ENCODE results near the gene CCL3.
"Not testable (repeated sequence)": the region's sequence is repeated elsewhere in the genome, so short reads cannot be mapped to it uniquely, and the experiment has no call there.

The CCL3 gene

GRCh38 chr17:36089888-36090836, at the start of gene CCL3:
Gene CCL3 (minus strand): TSS chr17:36090143. CDS start chr17:36090058, 85 bp downstream.
- no peak for DNase-seq

GRCh38 chr17:36136439-36136838, 46.5 kb upstream of the CCL3 start:
- DNase-seq = no peak

- no peak for DNase-seq
These were observed 46.1 kb upstream of the CCL3 start for GRCh38 chr17:36136036-36136435.

- DNase-seq = no peak
These were observed 45.5 kb upstream of the CCL3 start for GRCh38 chr17:36135465-36135864.

GRCh38 chr17:36133602-36134236, 43.8 kb upstream of the CCL3 start:
- DNase-seq = no peak

- no peak for DNase-seq
These were observed 42.5 kb upstream of the CCL3 start for GRCh38 chr17:36132421-36132831.

- DNase-seq = no peak
These were observed 42.0 kb upstream of the CCL3 start for GRCh38 chr17:36131931-36132330.

GRCh38 chr17:36131421-36131820, 41.5 kb upstream of the CCL3 start:
- no peak for DNase-seq

- no peak for DNase-seq
These were observed 40.4 kb upstream of the CCL3 start for GRCh38 chr17:36130346-36130745.

GRCh38 chr17:36129616-36130015, 39.7 kb upstream of the CCL3 start:
- DNase-seq = no peak

GRCh38 chr17:36128411-36128978, 38.6 kb upstream of the CCL3 start:
- DNase-seq = no peak

GRCh38 chr17:36127911-36128310, 38.0 kb upstream of the CCL3 start:
- DNase-seq = no peak

GRCh38 chr17:36127199-36127893, 37.4 kb upstream of the CCL3 start:
- DNase-seq = no peak

GRCh38 chr17:36124879-36125824, 35.2 kb upstream of the CCL3 start:
- DNase-seq = no peak

- DNase-seq = no peak
These were observed 33.5 kb upstream of the CCL3 start for GRCh38 chr17:36123431-36123830.

GRCh38 chr17:36121099-36121498, 31.2 kb upstream of the CCL3 start:
- not testable (repeated sequence) for DNase-seq

GRCh38 chr17:36120221-36120620, 30.3 kb upstream of the CCL3 start:
- no peak for DNase-seq

GRCh38 chr17:36118477-36119353, 28.8 kb upstream of the CCL3 start:
- DNase-seq = no peak

GRCh38 chr17:36117505-36118382, 27.8 kb upstream of the CCL3 start:
- no peak for DNase-seq

- not testable (repeated sequence) for DNase-seq
These were observed 25.7 kb upstream of the CCL3 start for GRCh38 chr17:36115649-36115977.

Measured in left hindlimb (tissue), 1 donor.